Measurements from ENCODE around the gene ABCA10.

- TF ChIP-seq CTCF (IDR thresholded peaks at IDR 0.05; ENCODE audit: insufficient read depth, low read length, poor library complexity, severe bottlenecking) (no peak), EZH2phosphoT487 (conservative IDR thresholded peaks at IDR 0.05; ENCODE audit: low read length) (no peak)
Observed at GRCh38 chr17:69198238-69198637, 30.4 kb downstream of the ABCA10 start.
